PFSK-1 (cell line): Measurements from ENCODE around the gene ASCL3.

ENCODE experiments used
- FOXP2 ChIP-seq: optimal IDR thresholded peaks from 2 replicates; pipeline ENCODE3; 2011; ENCODE audit warnings: borderline replicate concordance, control low read depth, inconsistent platforms; ENCODE audit not compliant: insufficient read depth; ENCODE audit errors: extremely low read length, extremely low read depth
- POLR2AphosphoS5 ChIP-seq: IDR thresholded peaks from 2 replicates; pipeline ENCODE4 v1.6.1; 2012; ENCODE audit warnings: low read depth, mild to moderate bottlenecking, control low read depth, low read length, moderate library complexity
- REST ChIP-seq, 2 experiments: IDR thresholded peaks; 2 replicates each; pipeline versions ENCODE4 v1.6.1 to v1.8.0; 2011 to 2012; ENCODE audit warnings: low read depth in 2 of 2, low read length in 2 of 2, control low read depth in 1 of 2, inconsistent platforms in 1 of 2, mild to moderate bottlenecking in 1 of 2, moderate library complexity in 1 of 2; ENCODE audit not compliant: insufficient read depth in 1 of 2
- SIN3A ChIP-seq: IDR thresholded peaks from 2 replicates; pipeline ENCODE4 v1.6.1; 2012; ENCODE audit warnings: mild to moderate bottlenecking, low read length, moderate library complexity, borderline replicate concordance; ENCODE audit not compliant: insufficient read depth
- TAF1 ChIP-seq: IDR thresholded peaks from 2 replicates; pipeline ENCODE4 v1.6.1; 2012; ENCODE audit warnings: low read length, control low read depth, borderline replicate concordance; ENCODE audit not compliant: insufficient read depth

GRCh38 chr11:8930456-8931175 lies 12.2 kb downstream of the ASCL3 start:
- no peak for TF ChIP-seq POLR2AphosphoS5
- no peak for TF ChIP-seq REST (IDR thresholded peaks at IDR 0.05; ENCODE audit: insufficient read depth in 1 of 2, low read depth in 2 of 2, low read length in 2 of 2)
- TF ChIP-seq SIN3A, result no peak
- no peak for TF ChIP-seq TAF1
- TF ChIP-seq FOXP2, result no peak
